KG1 (cell line): ENCODE data around the gene RPTOR.

ENCODE experiments used
- DNase-seq: peaks from one replicate; lab custom pipeline; 2025; lab: John Stamatoyannopoulos, UW

The RPTOR gene

GRCh38 chr17:80643326-80644099, 98.9 kb downstream of the RPTOR start:
- no peak for DNase-seq

DNA sequence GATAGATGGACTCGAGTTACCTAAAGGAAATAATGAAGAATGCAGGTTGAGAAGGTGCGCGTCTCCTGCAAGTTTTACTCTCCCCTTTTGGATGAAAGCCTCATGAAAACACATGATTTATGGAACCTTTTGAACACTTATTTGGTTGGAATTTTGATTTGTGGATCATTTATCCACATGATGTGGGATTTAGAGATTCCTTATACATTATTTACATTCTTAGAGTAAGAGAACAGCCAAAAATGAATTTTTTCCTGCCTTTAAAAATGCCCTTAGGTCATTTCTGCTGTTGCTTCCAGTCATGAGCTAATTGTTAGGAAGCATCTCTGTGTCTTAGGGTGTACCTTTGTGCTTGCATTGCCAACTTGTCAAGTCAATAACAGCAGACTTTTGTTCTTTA, 99.9 kb downstream of the RPTOR start:
- no peak for DNase-seq

DNA sequence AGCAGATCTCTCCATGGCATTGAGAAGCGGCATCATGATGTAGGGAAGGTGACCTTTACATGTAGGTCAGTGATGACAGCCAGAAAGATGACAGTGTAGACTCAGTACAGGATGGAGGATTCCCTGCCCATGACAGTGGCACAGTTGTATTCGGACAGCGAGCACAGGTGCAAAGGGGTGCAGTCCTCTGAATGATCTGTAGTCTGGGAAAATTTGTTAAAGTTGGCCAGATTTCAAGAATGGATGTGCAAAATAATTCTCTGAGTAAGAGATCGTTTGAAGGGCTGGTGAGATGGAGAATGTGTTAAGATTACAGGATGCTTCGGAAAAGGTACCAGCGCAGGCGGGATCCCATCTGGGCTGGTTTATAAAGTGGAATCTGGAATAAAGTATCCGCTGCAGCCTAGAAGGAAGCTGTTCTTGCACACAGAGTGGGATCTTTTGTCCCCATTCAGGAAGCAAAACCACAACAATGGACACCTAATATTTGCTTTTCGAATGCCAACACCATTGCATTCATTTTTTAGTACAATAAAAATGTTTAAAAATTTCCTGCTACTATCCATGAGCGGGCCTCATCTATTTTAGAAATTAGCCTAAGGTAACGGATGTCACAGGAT, 101.2 kb downstream of the RPTOR start:
- no peak for DNase-seq

- DNase-seq, result no peak
These were observed 101.7 kb downstream of the RPTOR start for GRCh38 chr17:80646328-80646727.

- DNase-seq, result no peak
These were observed 103.1 kb downstream of the RPTOR start for GRCh38 chr17:80647746-80648145.

- no peak for DNase-seq
These were observed 104.6 kb downstream of the RPTOR start for GRCh38 chr17:80649200-80649644.

GRCh38 chr17:80649672-80650330, 105.2 kb downstream of the RPTOR start:
- DNase-seq, result no peak

- no peak for DNase-seq
These were observed 105.7 kb downstream of the RPTOR start for GRCh38 chr17:80650331-80650672.

DNA sequence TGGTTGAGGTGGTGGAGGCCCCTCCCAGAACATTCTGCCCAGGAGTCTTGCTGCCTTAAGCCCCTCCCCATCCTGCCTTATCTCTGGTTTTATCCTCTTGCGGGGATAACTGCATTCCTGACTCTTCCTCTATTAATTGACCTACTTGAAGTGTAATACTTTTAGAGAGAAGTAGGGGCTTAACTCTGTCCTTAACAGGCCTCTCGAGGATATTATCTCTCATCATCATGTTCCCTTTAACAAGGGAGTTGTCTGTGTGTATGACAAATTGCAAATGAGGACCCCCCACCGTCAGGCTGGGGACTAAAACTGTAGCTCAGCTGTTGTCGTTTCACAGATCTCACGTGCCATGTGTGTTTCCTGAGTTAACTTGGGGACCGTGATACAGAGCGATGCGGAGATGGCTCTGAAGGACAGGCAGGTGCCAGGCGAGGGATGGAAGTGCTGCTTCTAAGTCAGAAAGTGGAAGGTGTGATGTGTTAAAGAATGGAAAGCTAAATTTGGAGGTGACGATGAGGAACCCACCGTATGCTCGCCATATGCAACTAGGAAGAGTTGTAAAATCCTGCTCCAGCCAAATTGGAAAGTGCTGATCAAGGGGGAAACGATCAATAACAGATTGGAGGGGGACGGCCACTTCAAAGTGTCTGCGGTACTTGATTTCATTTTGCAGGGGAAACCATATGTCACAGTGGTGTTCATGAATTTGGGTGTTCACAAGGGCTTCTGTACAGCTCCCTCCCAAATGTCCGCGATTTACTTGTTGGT, 106.3 kb downstream of the RPTOR start:
- DNase-seq, result no peak

- DNase-seq, result no peak
These were observed 108.2 kb downstream of the RPTOR start for GRCh38 chr17:80652756-80653330.

GRCh38 chr17:80653856-80654255, 109.2 kb downstream of the RPTOR start:
- no peak for DNase-seq

- DNase-seq, result no peak
These were observed 111.0 kb downstream of the RPTOR start for GRCh38 chr17:80655608-80656007.

DNA sequence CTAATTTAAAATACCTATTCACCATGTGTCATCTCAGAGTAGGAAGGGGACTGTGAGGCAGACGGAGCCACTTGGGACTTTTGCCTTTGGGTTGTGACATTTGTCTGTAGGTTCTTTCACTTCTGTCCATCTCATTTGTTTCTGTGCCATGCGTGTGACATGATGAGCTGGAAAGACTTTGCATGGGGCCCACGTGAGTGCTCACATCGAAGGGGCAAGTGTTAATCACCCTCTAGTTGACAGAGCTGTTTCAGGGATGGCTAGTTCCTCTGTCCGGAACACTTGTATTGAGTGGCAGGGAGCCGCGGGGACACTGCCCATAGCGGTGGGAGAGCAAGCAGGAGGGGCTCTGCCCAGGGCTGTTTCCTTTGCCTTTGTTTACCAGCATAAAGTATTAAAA, 112.0 kb downstream of the RPTOR start:
- DNase-seq, result no peak

GRCh38 chr17:80657561-80657960, 112.9 kb downstream of the RPTOR start:
- DNase-seq, result no peak

- no peak for DNase-seq
These were observed 114.2 kb downstream of the RPTOR start for GRCh38 chr17:80658821-80659220.

DNA sequence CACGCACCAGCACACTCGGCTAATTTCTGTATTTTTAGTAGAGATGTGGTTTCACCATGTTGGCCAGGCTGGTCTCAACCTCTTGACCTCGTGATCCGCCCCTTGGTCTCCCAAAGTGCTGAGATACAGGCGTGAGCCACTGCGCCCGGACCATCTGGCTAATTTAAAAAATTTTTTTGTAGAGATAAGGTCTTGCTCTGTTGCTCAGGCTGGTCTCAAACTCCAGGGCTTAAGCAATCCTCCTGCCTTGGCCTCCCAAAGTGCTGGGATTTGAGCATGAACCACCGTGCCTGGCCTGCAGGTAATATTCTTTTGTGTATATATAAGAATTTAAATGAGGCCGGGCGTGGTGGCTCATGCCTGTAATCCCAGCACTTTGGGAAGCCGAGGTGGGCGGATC, 115.0 kb downstream of the RPTOR start:
- DNase-seq, result no peak

DNA sequence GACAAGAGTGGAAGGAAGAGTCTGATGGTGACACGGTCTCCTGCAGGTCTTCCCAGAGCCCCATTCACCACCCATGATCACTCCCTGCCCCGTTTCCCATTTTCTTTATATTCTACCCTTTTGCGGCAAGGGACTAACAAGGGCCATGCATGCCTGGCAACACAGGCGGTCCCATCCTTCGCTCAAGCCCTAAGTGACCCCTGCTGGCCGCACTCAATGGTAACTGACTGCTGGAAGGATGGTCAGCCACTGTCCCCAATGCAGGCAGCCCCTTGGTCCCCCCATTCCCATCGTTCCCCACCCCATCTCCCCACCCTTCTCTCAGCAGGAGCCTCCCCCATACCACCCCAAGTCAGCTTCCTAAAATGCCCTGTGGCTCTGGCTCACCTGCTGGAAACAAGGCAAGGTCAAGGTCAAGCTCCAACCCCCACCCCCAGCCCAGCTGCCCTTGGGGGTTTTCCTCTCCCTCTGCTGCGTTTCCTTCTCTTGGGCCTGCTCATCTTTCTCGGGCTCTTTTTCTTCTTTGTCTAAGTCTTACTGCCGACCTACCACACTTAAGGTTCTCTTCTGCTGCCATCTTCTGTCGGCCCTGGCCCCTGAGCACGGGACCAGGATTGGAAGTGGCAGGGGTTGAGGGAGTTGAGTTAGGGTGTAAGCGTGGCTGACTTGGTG, 116.0 kb downstream of the RPTOR start:
- no peak for DNase-seq

DNA sequence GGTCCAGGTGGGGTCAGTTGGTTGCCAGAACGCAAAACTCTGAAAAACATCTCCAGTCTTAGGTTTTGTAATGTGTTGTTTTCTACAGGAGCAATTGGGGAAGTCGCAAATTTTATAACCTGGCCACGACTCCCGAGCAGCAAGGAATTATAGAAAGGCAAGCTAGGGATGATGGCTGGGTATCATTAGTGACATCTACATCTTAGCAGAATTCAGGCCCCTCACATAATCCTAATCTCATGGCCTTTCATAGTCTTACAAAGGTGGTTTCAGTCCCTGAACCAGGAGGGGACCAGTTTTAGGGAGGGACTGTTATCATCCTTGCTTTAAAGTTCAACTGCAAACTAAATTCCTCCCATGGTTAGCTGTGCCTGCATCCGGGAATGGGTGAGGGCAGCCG, 117.9 kb downstream of the RPTOR start:
- DNase-seq, result no peak

DNA sequence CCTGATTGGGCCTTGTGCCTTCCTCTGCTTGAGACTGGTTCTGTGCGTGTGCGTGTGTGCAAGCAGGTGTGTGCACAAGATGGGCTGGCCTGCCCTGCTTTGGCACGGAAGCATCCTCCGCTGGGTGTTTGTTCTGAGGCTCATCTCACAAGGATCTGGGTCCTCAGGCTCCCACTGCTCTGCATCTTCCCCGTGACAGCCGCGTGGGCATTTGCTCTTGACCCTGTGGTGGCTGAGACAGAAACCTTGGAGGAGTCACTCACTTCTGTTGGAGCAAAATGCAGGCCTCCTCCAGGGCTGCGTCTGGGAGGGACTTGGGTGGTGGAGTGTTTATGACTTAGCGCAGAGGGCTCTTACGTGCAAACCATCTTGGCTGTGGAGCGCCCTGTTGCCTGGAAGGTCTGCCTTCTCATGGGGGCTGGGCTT, 119.2 kb downstream of the RPTOR start:
- DNase-seq, result no peak

DNA sequence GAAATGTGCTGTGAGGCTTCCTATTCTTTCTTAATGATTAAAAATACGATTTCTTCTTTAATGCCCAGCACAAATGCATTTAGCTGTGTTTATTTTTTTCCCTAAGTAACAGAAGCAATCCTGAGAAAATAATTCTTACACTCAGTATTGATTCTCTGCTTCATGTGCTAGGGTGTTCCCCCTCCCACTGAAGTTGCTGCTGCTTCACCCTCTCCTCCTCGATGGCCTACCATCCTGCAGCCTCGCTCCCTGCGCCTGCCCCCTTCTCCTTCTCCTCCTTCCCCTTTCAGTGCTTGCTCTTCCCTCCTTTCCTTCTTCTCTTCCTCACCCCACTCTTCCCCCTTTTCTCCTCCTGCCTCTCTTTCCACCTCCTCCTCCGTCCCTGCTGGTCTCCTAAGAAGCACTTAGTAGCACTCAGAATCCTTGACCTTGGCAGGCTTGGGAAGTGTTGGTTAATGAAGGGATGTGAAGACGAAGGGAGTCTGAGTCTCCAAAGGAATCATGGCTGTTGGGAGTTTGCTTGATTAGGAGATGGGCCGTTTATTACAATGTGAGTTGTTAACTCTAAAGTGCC, 119.7 kb downstream of the RPTOR start:
- DNase-seq, result no peak

GRCh38 chr17:80665792-80666191, 121.2 kb downstream of the RPTOR start:
- DNase-seq, result no peak
